Measurements from ENCODE around the gene RPIA. TPM values are rescaled to one million over a fixed set of nuclear protein-coding genes. Genes with fewer than 3 reads are reported as not detected.

Gene RPIA
- total RNA-seq, 2 donors from 2014 or later, result 48.0 to 51.0 TPM

GRCh38 chr2:88709181-88709631 is 17.7 kb downstream of the RPIA start:
- DNase-seq (ENCODE audit: low spot score in 2 of 2) (no peak), ATAC-seq (no peak)
- Mint-ChIP-seq H3K36me3 (peaks cover 24 to 31% of the 10 kb centered on the region in 2 donors), H3K9me3 (peaks cover 0 to 1% of the 10 kb centered on the region in 2 donors), H3K27ac (no peak overlapping the region)

- DNase-seq (ENCODE audit: low spot score in 2 of 2) (no peak), ATAC-seq (no peak)
- Mint-ChIP-seq H3K27ac (no peak overlapping the region), H3K36me3 (peaks cover 14 to 20% of the 10 kb centered on the region in 2 donors), H3K9me3 (no peaks in the 10 kb centered on the region)
These were observed 19.8 kb downstream of the RPIA start for GRCh38 chr2:88711289-88711688.

- Mint-ChIP-seq H3K9me3 (peaks cover 0 to 3% of the 10 kb centered on the region in 2 donors), H3K36me3 (peaks cover 17 to 25% of the 10 kb centered on the region in 2 donors), H3K27ac (no peak overlapping the region)
- ATAC-seq, result no peak
- no peak for DNase-seq (ENCODE audit: low spot score in 2 of 2)
These were observed 20.4 kb downstream of the RPIA start for GRCh38 chr2:88711897-88712296.

- Mint-ChIP-seq H3K27ac (no peak overlapping the region), H3K36me3 (peaks cover 27 to 39% of the 10 kb centered on the region in 2 donors), H3K9me3 (peaks cover 0 to 14% of the 10 kb centered on the region in 2 donors)
- ATAC-seq (no peak), DNase-seq (ENCODE audit: low spot score in 2 of 2) (no peak)
These were observed 21.9 kb downstream of the RPIA start for GRCh38 chr2:88713408-88713807.

- peaks cover 27 to 44% of the 10 kb centered on the region in 2 donors for H3K36me3 Mint-ChIP-seq
- no peak for DNase-seq (ENCODE audit: low spot score in 2 of 2)
- H3K27ac Mint-ChIP-seq, result no peak overlapping the region
- no peak for ATAC-seq
- H3K9me3 Mint-ChIP-seq, result peaks cover 0 to 14% of the 10 kb centered on the region in 2 donors
These were observed 23.2 kb downstream of the RPIA start for GRCh38 chr2:88714667-88715066.

GRCh38 chr2:88720399-88720798 is 28.9 kb downstream of the RPIA start:
- ATAC-seq, result no peak
- peaks cover 0 to 14% of the 10 kb centered on the region in 2 donors for H3K9me3 Mint-ChIP-seq

GRCh38 chr2:88721268-88721667 is 29.8 kb downstream of the RPIA start:
- DNase-seq (ENCODE audit: low spot score in 2 of 2) (no peak), ATAC-seq (no peak)
- H3K27ac Mint-ChIP-seq, result no peak overlapping the region
- H3K9me3 Mint-ChIP-seq, result peaks cover 0 to 19% of the 10 kb centered on the region in 2 donors
- peaks cover 13 to 41% of the 10 kb centered on the region in 2 donors for H3K36me3 Mint-ChIP-seq

More at GRCh38 chr2:88720399-88720798, 28.9 kb downstream of the RPIA start:
- no peak for DNase-seq (ENCODE audit: low spot score in 2 of 2)
- no peak overlapping the region for H3K27ac Mint-ChIP-seq
- H3K36me3 Mint-ChIP-seq, result peaks cover 13 to 41% of the 10 kb centered on the region in 2 donors

- H3K36me3 Mint-ChIP-seq, result peaks cover 10 to 15% of the 10 kb centered on the region in 2 donors
- no peak for DNase-seq (ENCODE audit: low spot score in 2 of 2)
- H3K27ac Mint-ChIP-seq, result no peak overlapping the region
- peaks cover 0 to 4% of the 10 kb centered on the region in 2 donors for H3K9me3 Mint-ChIP-seq
- ATAC-seq, result no peak
These were observed 33.3 kb downstream of the RPIA start for GRCh38 chr2:88724643-88725332.

GRCh38 chr2:88729061-88729745 is 37.7 kb downstream of the RPIA start:
- Mint-ChIP-seq H3K36me3 (peaks cover 6 to 10% of the 10 kb centered on the region in 2 donors), H3K9me3 (peaks cover 0 to 4% of the 10 kb centered on the region in 2 donors), H3K27ac (no peak overlapping the region)
- no peak for DNase-seq (ENCODE audit: low spot score in 2 of 2)
- no peak for ATAC-seq

- Mint-ChIP-seq H3K27ac (peak overlapping the region; percentile 52 to 85), H3K9me3 (no peaks in the 10 kb centered on the region), H3K36me3 (peaks cover 0 to 10% of the 10 kb centered on the region in 2 donors)
- DNase-seq (ENCODE audit: low spot score in 2 of 2) (no peak), ATAC-seq (no peak)
These were observed 41.9 kb downstream of the RPIA start for GRCh38 chr2:88733155-88733902.

GRCh38 chr2:88735133-88735532 is 43.7 kb downstream of the RPIA start:
- DNase-seq (ENCODE audit: low spot score in 2 of 2) (no peak), ATAC-seq (no peak)
- peak overlapping the region; percentile 77 to 92 for H3K27ac Mint-ChIP-seq
- H3K9me3 Mint-ChIP-seq, result no peaks in the 10 kb centered on the region
- peaks cover 0 to under 1% of the 10 kb centered on the region in 2 donors for H3K36me3 Mint-ChIP-seq

- Mint-ChIP-seq H3K9me3 (no peaks in the 10 kb centered on the region), H3K36me3 (peaks cover 0 to 8% of the 10 kb centered on the region in 2 donors), H3K27ac (peak overlapping the region; percentile 77 to 92)
- DNase-seq (ENCODE audit: low spot score in 2 of 2) (no peak), ATAC-seq (peak; percentile 58 to 75)
These were observed 44.4 kb downstream of the RPIA start for GRCh38 chr2:88735853-88736252.

GRCh38 chr2:88736437-88736836 is 45.0 kb downstream of the RPIA start:
- Mint-ChIP-seq H3K9me3 (no peaks in the 10 kb centered on the region), H3K36me3 (peaks cover 4 to 14% of the 10 kb centered on the region in 2 donors), H3K27ac (peak overlapping the region; percentile 77 to 92)
- no peak for DNase-seq (ENCODE audit: low spot score in 2 of 2)
- no peak for ATAC-seq

GRCh38 chr2:88737385-88737784 is 45.9 kb downstream of the RPIA start:
- Mint-ChIP-seq H3K36me3 (peaks cover 14 to 23% of the 10 kb centered on the region in 2 donors), H3K9me3 (no peaks in the 10 kb centered on the region), H3K27ac (peak overlapping the region; percentile 18 to 77)
- no peak for DNase-seq (ENCODE audit: low spot score in 2 of 2)
- no peak for ATAC-seq

GRCh38 chr2:88738271-88738670 is 46.8 kb downstream of the RPIA start:
- Mint-ChIP-seq H3K36me3 (peaks cover 23 to 32% of the 10 kb centered on the region in 2 donors), H3K27ac (peak overlapping the region; percentile 12 to 77), H3K9me3 (peaks cover under 1% of the 10 kb centered on the region in 2 donors)
- DNase-seq (ENCODE audit: low spot score in 2 of 2) (no peak), ATAC-seq (no peak)

- Mint-ChIP-seq H3K27ac (no peak overlapping the region), H3K36me3 (peaks cover 39 to 50% of the 10 kb centered on the region in 2 donors), H3K9me3 (peaks cover 9% of the 10 kb centered on the region in 2 donors)
- DNase-seq (ENCODE audit: low spot score in 2 of 2) (peak in 1 of 2 donors; percentile 76), ATAC-seq (peak; percentile 70 to 71)
These were observed 48.6 kb downstream of the RPIA start for GRCh38 chr2:88739985-88740600.

All from activated naive CD4-positive, alpha-beta T cell treated with anti-CD3 and anti-CD28 coated beads, Interleukin-2, amount 50 U/mL, for 72 hours (primary cell).